ENCODE results near the gene SCAF4. TPM values are rescaled to one million over a fixed set of nuclear protein-coding genes. Genes with fewer than 3 reads are reported as not detected.

The SCAF4 gene
- total and polyA plus RNA-seq, 10 of the 15 experiments (the other 5 are each of a cell fraction or from before 2014, with no cell fraction given) = 4.3 to 49.3 (median 16.0) TPM

GRCh38 chr21:31682620-31683019, 49.3 kb downstream of the SCAF4 start:
- no peaks in the 10 kb centered on the region for H3K9me3 ChIP-seq (replicated peaks; ENCODE audit: control insufficient read depth, insufficient read depth, low read length)
- no peaks in the 10 kb centered on the region for H3K27me3 ChIP-seq (replicated peaks in 1 of 2; ENCODE audit: control insufficient read depth in 2 of 2, insufficient read depth in 2 of 2, low read length in 1 of 2)
- ChIA-PET RAD21 (ENCODE audit: unreplicated experiment) (no interaction called here), CTCF (no interaction called here), POLR2A (no interaction called here), SMC1A (ENCODE audit: uncharacterized antibody, unreplicated experiment) (no interaction called here)
- no TSS peak for BruUV-seq (replicated peaks)
- FAIRE-seq (no peak), ATAC-seq (no peak), DNase-seq (ENCODE audit: low read depth, low spot score) (no peak)
- no peak overlapping the region for H3K4me2 ChIP-seq (ENCODE audit: control insufficient read depth, insufficient read depth)
- H2AFZ ChIP-seq (ENCODE audit: control insufficient read depth, low read depth, low read length) = no peak overlapping the region
- no peaks in the 10 kb centered on the region for H3K4me1 ChIP-seq (ENCODE audit: control insufficient read depth, insufficient read depth, low read length)
- H3K4me3 ChIP-seq = no peak overlapping the region
- H3K36me3 ChIP-seq (ENCODE audit: control insufficient read depth in 2 of 2, insufficient read depth in 2 of 2, low read length in 1 of 2) = peaks cover 2 to 24% of the 10 kb centered on the region in 2 experiments
- no peak overlapping the region for H3K27ac ChIP-seq (ENCODE audit: control insufficient read depth, insufficient read depth)
- intact Hi-C loops (cut with micrococcal nuclease; ENCODE audit: unreplicated experiment) (no loop called here), in situ Hi-C loops (cut with MboI) (no loop called here)
- no peaks in the 10 kb centered on the region for H4K20me1 ChIP-seq (ENCODE audit: control insufficient read depth, insufficient read depth)
- no peaks in the 10 kb centered on the region for H3K79me2 ChIP-seq (ENCODE audit: control insufficient read depth, insufficient read depth, low read length)
- TF ChIP-seq SIN3A (IDR thresholded peaks at IDR 0.05; ENCODE audit: low read depth, low read length) = no peak
- no peak for TF ChIP-seq ZZZ3 (IDR thresholded peaks at IDR 0.05; ENCODE audit: control insufficient read depth, insufficient read length, low read depth)
- TF ChIP-seq, protein P1, sequence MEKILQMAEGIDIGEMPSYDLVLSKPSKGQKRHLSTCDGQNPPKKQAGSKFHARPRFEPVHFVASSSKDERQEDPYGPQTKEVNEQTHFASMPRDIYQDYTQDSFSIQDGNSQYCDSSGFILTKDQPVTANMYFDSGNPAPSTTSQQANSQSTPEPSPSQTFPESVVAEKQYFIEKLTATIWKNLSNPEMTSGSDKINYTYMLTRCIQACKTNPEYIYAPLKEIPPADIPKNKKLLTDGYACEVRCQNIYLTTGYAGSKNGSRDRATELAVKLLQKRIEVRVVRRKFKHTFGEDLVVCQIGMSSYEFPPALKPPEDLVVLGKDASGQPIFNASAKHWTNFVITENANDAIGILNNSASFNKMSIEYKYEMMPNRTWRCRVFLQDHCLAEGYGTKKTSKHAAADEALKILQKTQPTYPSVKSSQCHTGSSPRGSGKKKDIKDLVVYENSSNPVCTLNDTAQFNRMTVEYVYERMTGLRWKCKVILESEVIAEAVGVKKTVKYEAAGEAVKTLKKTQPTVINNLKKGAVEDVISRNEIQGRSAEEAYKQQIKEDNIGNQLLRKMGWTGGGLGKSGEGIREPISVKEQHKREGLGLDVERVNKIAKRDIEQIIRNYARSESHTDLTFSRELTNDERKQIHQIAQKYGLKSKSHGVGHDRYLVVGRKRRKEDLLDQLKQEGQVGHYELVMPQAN (conservative IDR thresholded peaks at IDR 0.05) = no peak
- no peak for TF ChIP-seq CBX3 (IDR thresholded peaks at IDR 0.05; ENCODE audit: borderline replicate concordance, low read depth)
- no peak for TF ChIP-seq ASH2L (IDR thresholded peaks at IDR 0.05; ENCODE audit: borderline replicate concordance, low read depth)
- TF ChIP-seq NR2C1 (IDR thresholded peaks at IDR 0.05) = no peak
- TF ChIP-seq ESRRA (IDR thresholded peaks at IDR 0.05; ENCODE audit: low read length) = no peak
- TF ChIP-seq, protein P2, sequence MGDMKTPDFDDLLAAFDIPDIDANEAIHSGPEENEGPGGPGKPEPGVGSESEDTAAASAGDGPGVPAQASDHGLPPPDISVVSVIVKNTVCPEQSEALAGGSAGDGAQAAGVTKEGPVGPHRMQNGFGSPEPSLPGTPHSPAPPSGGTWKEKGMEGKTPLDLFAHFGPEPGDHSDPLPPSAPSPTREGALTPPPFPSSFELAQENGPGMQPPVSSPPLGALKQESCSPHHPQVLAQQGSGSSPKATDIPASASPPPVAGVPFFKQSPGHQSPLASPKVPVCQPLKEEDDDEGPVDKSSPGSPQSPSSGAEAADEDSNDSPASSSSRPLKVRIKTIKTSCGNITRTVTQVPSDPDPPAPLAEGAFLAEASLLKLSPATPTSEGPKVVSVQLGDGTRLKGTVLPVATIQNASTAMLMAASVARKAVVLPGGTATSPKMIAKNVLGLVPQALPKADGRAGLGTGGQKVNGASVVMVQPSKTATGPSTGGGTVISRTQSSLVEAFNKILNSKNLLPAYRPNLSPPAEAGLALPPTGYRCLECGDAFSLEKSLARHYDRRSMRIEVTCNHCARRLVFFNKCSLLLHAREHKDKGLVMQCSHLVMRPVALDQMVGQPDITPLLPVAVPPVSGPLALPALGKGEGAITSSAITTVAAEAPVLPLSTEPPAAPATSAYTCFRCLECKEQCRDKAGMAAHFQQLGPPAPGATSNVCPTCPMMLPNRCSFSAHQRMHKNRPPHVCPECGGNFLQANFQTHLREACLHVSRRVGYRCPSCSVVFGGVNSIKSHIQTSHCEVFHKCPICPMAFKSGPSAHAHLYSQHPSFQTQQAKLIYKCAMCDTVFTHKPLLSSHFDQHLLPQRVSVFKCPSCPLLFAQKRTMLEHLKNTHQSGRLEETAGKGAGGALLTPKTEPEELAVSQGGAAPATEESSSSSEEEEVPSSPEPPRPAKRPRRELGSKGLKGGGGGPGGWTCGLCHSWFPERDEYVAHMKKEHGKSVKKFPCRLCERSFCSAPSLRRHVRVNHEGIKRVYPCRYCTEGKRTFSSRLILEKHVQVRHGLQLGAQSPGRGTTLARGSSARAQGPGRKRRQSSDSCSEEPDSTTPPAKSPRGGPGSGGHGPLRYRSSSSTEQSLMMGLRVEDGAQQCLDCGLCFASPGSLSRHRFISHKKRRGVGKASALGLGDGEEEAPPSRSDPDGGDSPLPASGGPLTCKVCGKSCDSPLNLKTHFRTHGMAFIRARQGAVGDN (IDR thresholded peaks at IDR 0.05) = no peak
- no peak for TF ChIP-seq CBFB (IDR thresholded peaks at IDR 0.05; ENCODE audit: low read depth)
- TF ChIP-seq MTA3 (IDR thresholded peaks at IDR 0.05; ENCODE audit: borderline replicate concordance, low read length) = no peak
- TF ChIP-seq PAX8 (IDR thresholded peaks at IDR 0.05) = no peak
- no peak for TF ChIP-seq EED (IDR thresholded peaks at IDR 0.05; ENCODE audit: low read depth)
- H3K9ac ChIP-seq (ENCODE audit: control insufficient read depth, insufficient read depth, low read length) = no peak overlapping the region
